ENCODE data around the gene C2orf80.

C2orf80 gene

GRCh38 chr2:208135794-208136715 lies 53.8 kb downstream of the C2orf80 start:
- TF ChIP-seq YY1 (IDR thresholded peaks at IDR 0.05; ENCODE audit: low read depth) = no peak
- no peak for TF ChIP-seq MAX (IDR thresholded peaks at IDR 0.05)
- no peak for TF ChIP-seq TEAD4 (IDR thresholded peaks at IDR 0.05)
- TF ChIP-seq FOXM1 (IDR thresholded peaks at IDR 0.05; ENCODE audit: borderline replicate concordance, low read depth) = no peak
- TF ChIP-seq RAD21 (IDR thresholded peaks at IDR 0.05; ENCODE audit: low read depth) = no peak
- no peak for TF ChIP-seq USF1 (IDR thresholded peaks at IDR 0.05)
- TF ChIP-seq CREB1 (IDR thresholded peaks at IDR 0.05; ENCODE audit: low read depth) = no peak
- TF ChIP-seq ZBTB7A (IDR thresholded peaks at IDR 0.05; ENCODE audit: low read depth) = no peak
- TF ChIP-seq CEBPB (IDR thresholded peaks at IDR 0.05) = no peak
- no peak for TF ChIP-seq TAF1 (IDR thresholded peaks at IDR 0.05; ENCODE audit: low read depth)
- TF ChIP-seq TCF12 (IDR thresholded peaks at IDR 0.05; ENCODE audit: low read depth) = no peak
- no peak for TF ChIP-seq EGR1 (IDR thresholded peaks at IDR 0.05)
- TF ChIP-seq NFIC (IDR thresholded peaks at IDR 0.05) = no peak
- TF ChIP-seq EP300 (IDR thresholded peaks at IDR 0.05; ENCODE audit: borderline replicate concordance) = no peak
- no peak for TF ChIP-seq REST (IDR thresholded peaks at IDR 0.05; ENCODE audit: low read depth)

- no peak for TF ChIP-seq USF1 (IDR thresholded peaks at IDR 0.05)
- TF ChIP-seq ZBTB7A (IDR thresholded peaks at IDR 0.05; ENCODE audit: low read depth) = no peak
- no peak for TF ChIP-seq MAX (IDR thresholded peaks at IDR 0.05)
- no peak for TF ChIP-seq CREB1 (IDR thresholded peaks at IDR 0.05; ENCODE audit: low read depth)
- no peak for TF ChIP-seq EP300 (IDR thresholded peaks at IDR 0.05; ENCODE audit: borderline replicate concordance)
- no peak for TF ChIP-seq YY1 (IDR thresholded peaks at IDR 0.05; ENCODE audit: low read depth)
- TF ChIP-seq CEBPB (IDR thresholded peaks at IDR 0.05) = no peak
- TF ChIP-seq REST (IDR thresholded peaks at IDR 0.05; ENCODE audit: low read depth) = no peak
- TF ChIP-seq TCF12 (IDR thresholded peaks at IDR 0.05; ENCODE audit: low read depth) = no peak
- no peak for TF ChIP-seq RAD21 (IDR thresholded peaks at IDR 0.05; ENCODE audit: low read depth)
- no peak for TF ChIP-seq FOXM1 (IDR thresholded peaks at IDR 0.05; ENCODE audit: borderline replicate concordance, low read depth)
- no peak for TF ChIP-seq NFIC (IDR thresholded peaks at IDR 0.05)
- no peak for TF ChIP-seq TAF1 (IDR thresholded peaks at IDR 0.05; ENCODE audit: low read depth)
- no peak for TF ChIP-seq TEAD4 (IDR thresholded peaks at IDR 0.05)
- no peak for TF ChIP-seq EGR1 (IDR thresholded peaks at IDR 0.05)
These were observed 54.8 kb downstream of the C2orf80 start for GRCh38 chr2:208134928-208135586.

- TF ChIP-seq REST (IDR thresholded peaks at IDR 0.05; ENCODE audit: low read depth) = no peak
- no peak for TF ChIP-seq TEAD4 (IDR thresholded peaks at IDR 0.05)
- no peak for TF ChIP-seq TAF1 (IDR thresholded peaks at IDR 0.05; ENCODE audit: low read depth)
- no peak for TF ChIP-seq NFIC (IDR thresholded peaks at IDR 0.05)
- no peak for TF ChIP-seq EP300 (IDR thresholded peaks at IDR 0.05; ENCODE audit: borderline replicate concordance)
- TF ChIP-seq RAD21 (IDR thresholded peaks at IDR 0.05; ENCODE audit: low read depth) = no peak
- TF ChIP-seq USF1 (IDR thresholded peaks at IDR 0.05) = no peak
- no peak for TF ChIP-seq FOXM1 (IDR thresholded peaks at IDR 0.05; ENCODE audit: borderline replicate concordance, low read depth)
- TF ChIP-seq EGR1 (IDR thresholded peaks at IDR 0.05) = no peak
These were observed 59.1 kb downstream of the C2orf80 start for GRCh38 chr2:208130712-208131110.
